CD4-positive, alpha-beta T cell treated with Interleukin-2 at 100 ng/mL for 4 hours (primary cell): Measurements from ENCODE around the gene NYAP2.

ENCODE experiments used
- DNase-seq: peaks from one replicate; pipeline ENCODE4 v3.0.0-alpha.2; 2020; ENCODE audit warnings: low spot score

The NYAP2 gene

DNA sequence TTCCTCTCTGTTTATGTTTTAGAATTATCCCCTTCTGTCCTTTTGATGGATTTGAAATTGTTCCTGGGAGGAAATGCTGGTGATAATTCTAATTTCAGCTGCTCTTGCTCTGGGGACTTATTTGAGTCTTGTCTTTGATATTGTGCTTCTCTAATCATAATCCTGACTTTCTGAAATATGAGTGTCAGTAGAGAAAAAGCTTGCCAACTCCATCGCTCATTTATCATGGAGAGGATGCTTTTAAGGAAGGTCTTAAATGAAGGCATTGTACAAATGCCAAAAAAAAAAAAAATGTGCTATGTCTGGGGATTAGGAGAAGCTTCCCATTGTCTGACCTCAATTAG, 159.5 kb downstream of the NYAP2 start:
- no peak for DNase-seq

- no peak for DNase-seq
These were observed 167.3 kb downstream of the NYAP2 start for GRCh38 chr2:225566798-225567197.

DNA sequence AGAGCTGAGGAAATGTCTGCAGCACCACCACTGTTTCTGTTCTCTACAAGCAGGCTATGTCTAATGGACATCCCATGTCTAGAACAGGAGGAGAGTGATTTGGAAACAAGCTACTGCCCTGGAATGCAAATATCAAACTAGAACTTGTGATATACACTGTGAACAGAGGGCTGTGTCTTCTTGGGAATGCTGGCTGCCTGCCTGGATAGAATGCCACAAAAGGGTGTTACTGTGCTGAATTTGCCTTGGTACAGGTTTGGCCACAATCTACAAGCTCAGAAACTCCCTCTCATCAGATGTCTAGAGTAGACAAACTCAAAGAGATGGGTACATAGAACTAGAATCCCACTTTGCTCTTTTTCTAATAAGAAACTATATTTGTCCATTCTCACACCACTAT, 170.5 kb downstream of the NYAP2 start:
- no peak for DNase-seq

- no peak for DNase-seq
These were observed 174.1 kb downstream of the NYAP2 start for GRCh38 chr2:225573603-225574002.

- DNase-seq: no peak
These were observed 175.2 kb downstream of the NYAP2 start for GRCh38 chr2:225574582-225575138.

GRCh38 chr2:225581135-225581534, 181.6 kb downstream of the NYAP2 start:
- no peak for DNase-seq

GRCh38 chr2:225581906-225582305, 182.4 kb downstream of the NYAP2 start:
- DNase-seq: no peak

DNA sequence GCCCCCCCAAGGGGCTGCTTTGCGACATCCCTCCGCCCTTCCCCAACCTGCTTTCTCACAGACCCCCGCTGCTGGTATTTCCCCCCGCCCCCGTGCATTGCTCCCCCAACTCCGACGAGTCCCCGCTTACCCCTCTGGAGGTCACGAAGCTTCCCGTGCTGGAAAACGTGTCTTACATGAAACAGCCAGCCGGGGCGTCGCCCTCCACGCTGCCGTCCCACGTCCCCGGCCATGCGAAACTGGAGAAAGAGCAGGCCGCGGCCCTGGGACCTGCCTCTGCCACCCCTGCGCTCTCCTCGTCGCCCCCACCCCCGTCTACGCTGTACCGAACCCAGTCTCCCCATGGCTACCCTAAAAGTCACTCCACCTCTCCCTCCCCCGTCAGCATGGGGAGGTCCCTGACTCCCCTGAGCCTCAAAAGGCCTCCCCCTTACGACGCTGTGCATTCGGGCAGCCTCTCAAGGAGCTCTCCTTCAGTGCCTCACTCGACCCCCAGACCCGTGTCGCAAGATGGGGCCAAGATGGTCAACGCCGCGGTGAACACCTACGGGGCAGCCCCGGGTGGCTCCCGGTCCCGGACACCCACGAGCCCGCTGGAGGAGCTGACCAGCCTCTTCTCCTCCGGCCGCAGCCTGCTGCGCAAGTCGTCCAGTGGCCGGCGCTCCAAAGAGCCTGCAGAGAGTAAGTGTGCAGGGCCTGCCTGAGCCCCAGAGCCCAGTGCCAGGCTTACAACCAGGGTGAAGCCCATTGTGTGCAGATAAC, 183.0 kb downstream of the NYAP2 start:
- DNase-seq: no peak

DNA sequence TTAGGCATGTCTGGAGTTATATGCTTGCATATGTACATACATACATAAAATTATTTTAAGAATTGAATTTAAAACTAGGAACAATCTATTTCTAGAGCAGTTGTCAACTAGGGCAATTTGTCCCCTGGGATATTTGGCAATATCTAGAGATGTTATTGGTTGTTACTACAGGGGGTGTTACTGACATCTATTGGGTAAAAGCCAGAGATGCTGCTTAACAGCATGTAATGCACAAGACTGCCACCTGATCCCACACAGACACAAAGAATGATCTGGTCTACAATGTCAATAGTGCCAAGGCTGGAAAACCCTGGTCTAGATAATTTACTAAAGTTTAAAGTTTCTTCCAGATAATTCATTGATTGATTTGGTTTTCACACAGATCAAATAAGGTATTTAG, 185.3 kb downstream of the NYAP2 start:
- no peak for DNase-seq

GRCh38 chr2:225590932-225591331, 191.4 kb downstream of the NYAP2 start:
- DNase-seq: no peak

GRCh38 chr2:225597911-225598310, 198.4 kb downstream of the NYAP2 start:
- DNase-seq: no peak

GRCh38 chr2:225598426-225598825, 198.9 kb downstream of the NYAP2 start:
- no peak for DNase-seq

- no peak for DNase-seq
These were observed 199.4 kb downstream of the NYAP2 start for GRCh38 chr2:225598897-225599296.

DNA sequence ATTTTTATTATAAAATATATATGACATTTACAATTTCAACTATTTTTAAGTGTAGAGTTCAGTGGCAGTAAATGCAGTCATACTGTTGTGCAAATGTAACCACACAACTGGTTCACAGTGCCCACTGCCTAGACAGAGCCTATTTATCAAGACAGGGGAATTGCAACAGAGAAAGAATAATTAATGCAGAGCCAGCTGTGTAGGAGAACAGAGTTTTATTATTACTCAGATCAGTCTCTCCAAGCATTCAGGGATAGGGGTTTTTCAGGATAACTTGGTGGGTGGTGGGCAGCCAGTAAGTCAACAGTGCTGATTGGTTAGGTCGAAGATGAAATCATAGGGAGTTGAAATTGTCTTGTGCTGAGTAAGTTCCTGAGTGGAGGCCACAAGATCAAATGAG, 200.3 kb downstream of the NYAP2 start:
- no peak for DNase-seq

GRCh38 chr2:225600444-225600843, 200.9 kb downstream of the NYAP2 start:
- no peak for DNase-seq

DNA sequence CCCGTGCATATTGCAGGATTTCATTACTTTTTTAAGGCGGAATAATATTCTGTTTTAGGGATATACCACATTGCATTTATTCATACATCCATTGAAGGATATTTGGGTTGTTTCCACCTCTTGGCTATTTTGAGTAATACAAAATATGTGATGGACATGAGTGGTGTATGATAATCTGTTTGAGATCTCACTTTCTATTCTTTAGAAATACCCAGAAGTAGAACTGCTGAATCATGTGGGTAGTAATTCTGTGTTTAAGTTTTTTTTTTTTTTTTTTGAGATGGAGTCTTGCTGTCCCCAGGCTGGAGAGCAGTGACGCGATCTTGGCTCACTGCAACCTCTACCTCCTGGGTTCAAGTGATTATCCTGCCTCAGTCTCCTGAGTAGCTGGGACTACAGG, 201.4 kb downstream of the NYAP2 start:
- no peak for DNase-seq

DNA sequence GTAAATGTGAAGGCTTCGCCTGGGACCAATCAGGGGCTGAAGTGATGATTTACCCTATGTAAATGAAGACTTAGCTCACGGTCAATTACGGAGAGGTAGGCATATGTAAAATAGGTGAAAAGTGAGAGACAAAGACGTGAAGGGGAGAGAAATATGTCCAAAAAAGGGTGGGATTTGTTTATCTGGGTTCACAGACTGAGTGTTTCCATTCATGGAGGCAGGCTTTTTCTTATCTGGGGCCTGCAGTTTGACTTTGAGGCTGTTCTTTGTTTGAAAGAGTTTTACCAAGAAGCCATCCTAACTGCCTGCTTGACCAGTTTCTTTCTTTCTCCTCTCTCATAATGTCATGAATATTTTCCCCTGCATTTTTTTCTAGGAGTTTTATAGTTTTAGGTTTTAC, 202.7 kb downstream of the NYAP2 start:
- DNase-seq: no peak

- no peak for DNase-seq
These were observed 208.6 kb downstream of the NYAP2 start for GRCh38 chr2:225608136-225608535.

DNA sequence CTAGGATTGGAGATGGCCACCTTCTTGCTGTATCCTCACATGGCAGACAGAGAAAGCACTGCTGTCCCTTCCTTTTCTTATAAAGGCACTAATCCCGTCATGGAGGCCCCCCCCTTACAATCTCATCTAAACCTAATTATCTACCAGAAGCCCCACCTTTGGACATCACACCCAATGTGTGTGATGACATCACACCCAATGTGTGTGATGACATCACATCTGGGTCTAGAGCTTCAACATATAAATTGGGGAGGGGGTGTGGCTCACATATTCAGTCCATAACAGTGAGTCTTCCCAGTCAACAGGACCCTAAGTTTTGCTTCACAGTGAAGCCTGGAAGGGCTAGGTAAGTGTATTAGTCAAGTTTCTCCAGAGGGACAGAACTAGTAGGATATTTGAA, 213.1 kb downstream of the NYAP2 start:
- no peak for DNase-seq

- DNase-seq: no peak
These were observed 215.4 kb downstream of the NYAP2 start for GRCh38 chr2:225614915-225615314.

DNA sequence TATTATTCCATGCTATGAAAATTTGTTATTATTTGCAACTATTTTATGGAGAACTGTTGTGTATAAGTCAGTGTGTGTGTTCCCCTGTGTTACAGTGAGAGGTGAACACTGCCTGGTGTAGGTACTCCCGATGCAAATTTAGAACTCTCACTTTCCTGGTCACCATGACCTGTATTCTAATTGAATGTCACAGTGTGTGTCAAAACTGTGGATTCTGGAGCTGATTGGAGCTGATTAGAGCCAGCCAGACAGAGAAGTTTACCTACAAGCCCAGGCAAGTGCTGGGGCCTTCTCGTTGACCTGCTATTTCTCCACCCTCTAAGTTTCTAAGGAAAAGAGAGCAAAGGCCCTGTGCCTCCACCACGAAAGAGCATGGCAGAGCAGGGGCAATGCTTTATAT, 216.0 kb downstream of the NYAP2 start:
- DNase-seq: no peak

DNA sequence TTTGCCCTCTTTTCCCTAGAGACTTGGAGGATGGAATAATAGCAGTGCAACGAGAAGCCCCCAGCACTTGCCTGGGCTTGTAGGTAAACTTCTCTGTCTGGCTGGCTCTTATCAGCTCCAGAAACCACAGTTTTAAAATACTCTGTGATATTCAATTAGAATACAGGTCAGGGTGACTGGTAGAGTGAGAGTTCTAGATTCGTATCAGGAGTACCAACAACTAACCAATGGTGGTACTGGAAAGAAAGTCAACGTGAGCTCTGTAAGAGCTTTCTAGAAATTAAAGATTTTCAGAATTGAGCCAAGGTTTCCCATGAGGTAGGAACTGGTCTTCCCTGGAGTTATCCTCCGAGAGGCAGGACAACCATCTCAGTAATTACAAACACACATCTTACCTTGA, 216.9 kb downstream of the NYAP2 start:
- no peak for DNase-seq

DNA sequence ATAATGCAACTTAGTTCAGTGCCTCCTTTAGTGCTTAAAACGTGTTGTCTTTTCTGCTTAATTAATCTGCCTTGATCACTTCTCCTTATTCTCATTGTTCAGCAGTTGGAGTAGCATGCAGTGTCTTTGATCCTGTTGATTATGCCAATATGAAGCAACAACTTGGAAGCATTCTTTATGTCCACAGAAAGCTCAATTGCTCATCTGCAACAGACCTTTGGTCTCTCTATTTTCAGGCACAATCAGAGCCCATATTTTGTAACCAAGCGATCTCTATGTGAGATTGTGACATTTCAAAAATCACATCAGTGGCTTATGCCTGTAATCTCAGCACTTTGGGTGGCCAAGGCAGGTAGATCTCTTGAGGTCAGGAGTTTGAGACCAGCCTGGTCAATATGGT, 217.3 kb downstream of the NYAP2 start:
- DNase-seq: no peak

GRCh38 chr2:225620227-225620626, 220.7 kb downstream of the NYAP2 start:
- no peak for DNase-seq
